ENCODE results near the gene NOVA2.
A peak's percentile ranks its signal among the peaks of the same experiment; 100 is the strongest.

Gene NOVA2

GRCh38 chr19:45973553-45974338 is at the start of gene NOVA2:
TSS of gene NOVA2 (minus strand) at chr19:45973865. CDS start at chr19:45973351, 514 bp downstream.
- no peak within 1 kb of the TSS for H2AFZ ChIP-seq (ENCODE audit: low read depth, low read length)
- no peak for TF ChIP-seq EZH2 (IDR thresholded peaks at IDR 0.05; ENCODE audit: borderline replicate concordance, low read depth, low read length, severe bottlenecking)
- no peak for TF ChIP-seq CTCF (IDR thresholded peaks at IDR 0.05; ENCODE audit: borderline replicate concordance, extremely low read depth, low read length, poor library complexity, severe bottlenecking)
- no peaks in the 10 kb centered on the region for H3K36me3 ChIP-seq (ENCODE audit: insufficient read depth, low read length)
- H3K9ac ChIP-seq (ENCODE audit: low read depth, low read length) = no peak within 1 kb of the TSS
- no peaks in the 10 kb centered on the region for H3K9me3 ChIP-seq (ENCODE audit: insufficient read depth, low read length, severe bottlenecking)
- peaks cover 13% of the 10 kb centered on the region for H3K27me3 ChIP-seq (ENCODE audit: insufficient read depth, low read length, poor library complexity)
- peaks cover 5% of the 10 kb centered on the region; the same call in 1 of the 2 replicates for H4K20me1 ChIP-seq (ENCODE audit: insufficient read depth, low read length)
- H3K79me2 ChIP-seq (ENCODE audit: insufficient read depth, low read length) = no peaks in the 10 kb centered on the region
- no peaks in the 10 kb centered on the region for H3K4me1 ChIP-seq (ENCODE audit: insufficient read depth, low read length)
- DNase-seq = peak; percentile 19
- ATAC-seq (ENCODE audit: insufficient read depth, low read depth) = no peak
- H3K4me2 ChIP-seq (ENCODE audit: insufficient read depth, low read length) = no peak within 1 kb of the TSS
- H3K27ac ChIP-seq (ENCODE audit: low read length) = no peak within 1 kb of the TSS
- no peak within 1 kb of the TSS for H3K4me3 ChIP-seq (ENCODE audit: low read depth in 1 of 2, low read length in 2 of 2)

GRCh38 chr19:46023311-46023779 is 49.7 kb upstream of the NOVA2 start:
- TF ChIP-seq CTCF (IDR thresholded peaks at IDR 0.05; ENCODE audit: borderline replicate concordance, extremely low read depth, low read length, poor library complexity, severe bottlenecking) = no peak
- TF ChIP-seq EZH2 (IDR thresholded peaks at IDR 0.05; ENCODE audit: borderline replicate concordance, low read depth, low read length, severe bottlenecking) = no peak
- Histone ChIP-seq H3K79me2 (ENCODE audit: insufficient read depth, low read length) (no peaks in the 10 kb centered on the region), H3K9ac (ENCODE audit: low read depth, low read length) (no peak overlapping the region), H3K36me3 (ENCODE audit: insufficient read depth, low read length) (peaks cover 5% of the 10 kb centered on the region; the same call in 1 of the 2 replicates), H2AFZ (ENCODE audit: low read depth, low read length) (no peak overlapping the region), H3K4me3 (ENCODE audit: low read depth in 1 of 2, low read length in 2 of 2) (no peak overlapping the region), H3K4me1 (ENCODE audit: insufficient read depth, low read length) (no peaks in the 10 kb centered on the region), H3K27ac (ENCODE audit: low read length) (no peak overlapping the region), H3K4me2 (ENCODE audit: insufficient read depth, low read length) (no peak overlapping the region), H3K27me3 (ENCODE audit: insufficient read depth, low read length, poor library complexity) (no peaks in the 10 kb centered on the region), H3K9me3 (ENCODE audit: insufficient read depth, low read length, severe bottlenecking) (no peaks in the 10 kb centered on the region), H4K20me1 (ENCODE audit: insufficient read depth, low read length) (no peaks in the 10 kb centered on the region)
- ATAC-seq (ENCODE audit: insufficient read depth, low read depth) (no peak), DNase-seq (no peak)

- DNase-seq = no peak
- ATAC-seq (ENCODE audit: insufficient read depth, low read depth) = no peak
- Histone ChIP-seq H3K4me3 (ENCODE audit: low read depth in 1 of 2, low read length in 2 of 2) (no peak within 1 kb of the TSS), H3K4me2 (ENCODE audit: insufficient read depth, low read length) (no peak within 1 kb of the TSS), H3K27ac (ENCODE audit: low read length) (no peak within 1 kb of the TSS), H3K9ac (ENCODE audit: low read depth, low read length) (no peak within 1 kb of the TSS), H2AFZ (ENCODE audit: low read depth, low read length) (no peak within 1 kb of the TSS), H3K9me3 (ENCODE audit: insufficient read depth, low read length, severe bottlenecking) (no peaks in the 10 kb centered on the region), H3K36me3 (ENCODE audit: insufficient read depth, low read length) (peaks cover 11% of the 10 kb centered on the region; the same call in 1 of the 2 replicates), H3K79me2 (ENCODE audit: insufficient read depth, low read length) (no peaks in the 10 kb centered on the region), H3K4me1 (ENCODE audit: insufficient read depth, low read length) (no peaks in the 10 kb centered on the region), H3K27me3 (ENCODE audit: insufficient read depth, low read length, poor library complexity) (no peaks in the 10 kb centered on the region), H4K20me1 (ENCODE audit: insufficient read depth, low read length) (no peaks in the 10 kb centered on the region)
- TF ChIP-seq EZH2 (IDR thresholded peaks at IDR 0.05; ENCODE audit: borderline replicate concordance, low read depth, low read length, severe bottlenecking) (no peak), CTCF (IDR thresholded peaks at IDR 0.05; ENCODE audit: borderline replicate concordance, extremely low read depth, low read length, poor library complexity, severe bottlenecking) (no peak)
Observed at GRCh38 chr19:46022431-46023310, 49.0 kb upstream of the NOVA2 start, which contains the start of gene PGLYRP1. TSS of gene PGLYRP1 (minus strand) at chr19:46023053. CDS start at chr19:46023021, 32 bp downstream.

All from DND-41 (cell line).